Measurements from ENCODE around the gene GGPS1.

DNA sequence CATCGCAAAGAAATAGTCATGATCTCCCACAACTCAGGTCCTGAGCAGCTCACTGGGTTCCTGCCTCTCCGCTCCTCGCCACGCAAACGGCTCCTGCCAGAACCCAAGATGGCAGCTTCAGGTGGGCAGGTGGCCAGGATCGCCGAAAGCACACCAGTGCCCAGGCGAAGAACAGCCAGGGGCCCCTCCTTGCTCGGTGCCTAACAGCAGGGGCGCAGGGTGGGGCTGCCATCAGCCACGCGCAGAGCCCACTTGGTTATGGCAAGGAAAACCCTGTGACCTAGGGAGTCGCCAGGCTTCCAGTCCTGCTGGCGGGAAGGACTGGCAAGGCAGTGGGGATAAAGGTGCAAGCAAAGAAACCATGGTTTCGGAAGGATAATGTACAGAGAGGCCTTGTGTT is 47.9 kb upstream of the GGPS1 start:
- TF ChIP-seq, protein P1, sequence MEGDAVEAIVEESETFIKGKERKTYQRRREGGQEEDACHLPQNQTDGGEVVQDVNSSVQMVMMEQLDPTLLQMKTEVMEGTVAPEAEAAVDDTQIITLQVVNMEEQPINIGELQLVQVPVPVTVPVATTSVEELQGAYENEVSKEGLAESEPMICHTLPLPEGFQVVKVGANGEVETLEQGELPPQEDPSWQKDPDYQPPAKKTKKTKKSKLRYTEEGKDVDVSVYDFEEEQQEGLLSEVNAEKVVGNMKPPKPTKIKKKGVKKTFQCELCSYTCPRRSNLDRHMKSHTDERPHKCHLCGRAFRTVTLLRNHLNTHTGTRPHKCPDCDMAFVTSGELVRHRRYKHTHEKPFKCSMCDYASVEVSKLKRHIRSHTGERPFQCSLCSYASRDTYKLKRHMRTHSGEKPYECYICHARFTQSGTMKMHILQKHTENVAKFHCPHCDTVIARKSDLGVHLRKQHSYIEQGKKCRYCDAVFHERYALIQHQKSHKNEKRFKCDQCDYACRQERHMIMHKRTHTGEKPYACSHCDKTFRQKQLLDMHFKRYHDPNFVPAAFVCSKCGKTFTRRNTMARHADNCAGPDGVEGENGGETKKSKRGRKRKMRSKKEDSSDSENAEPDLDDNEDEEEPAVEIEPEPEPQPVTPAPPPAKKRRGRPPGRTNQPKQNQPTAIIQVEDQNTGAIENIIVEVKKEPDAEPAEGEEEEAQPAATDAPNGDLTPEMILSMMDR (IDR thresholded peaks at IDR 0.05) = no peak
- no peak for TF ChIP-seq POLR2A (IDR thresholded peaks at IDR 0.05)

Data from heart left ventricle (tissue), 13 donors.